NT2/D1 (cell line): ENCODE data around the gene PSMB11.

ENCODE experiments used
- DNase-seq: peaks from one replicate; pipeline ENCODE4 v3.0.0-alpha.2; 2011; ENCODE audit warnings: low read depth, low spot score
- H3K27me3 ChIP-seq: 2 replicates; pipeline ENCODE4 v1.6.0; 2011; ENCODE audit warnings: mild to moderate bottlenecking; ENCODE audit not compliant: insufficient read length, insufficient read depth
- H3K36me3 ChIP-seq: 2 replicates; pipeline ENCODE4 v1.6.1; 2011; ENCODE audit warnings: mild to moderate bottlenecking, low read length, mixed read lengths; ENCODE audit not compliant: insufficient read depth, insufficient read length
- H3K4me1 ChIP-seq: 2 replicates; pipeline ENCODE4 v1.5.1; 2011; ENCODE audit not compliant: insufficient read depth, insufficient read length
- H3K4me3 ChIP-seq: 2 replicates; pipeline ENCODE4 v1.5.1; 2011; ENCODE audit warnings: low read depth; ENCODE audit not compliant: insufficient read length
- H3K9ac ChIP-seq: 2 replicates; pipeline ENCODE4 v1.6.0; 2011; ENCODE audit warnings: low read depth; ENCODE audit not compliant: insufficient read length
- H3K9me3 ChIP-seq: 2 replicates; pipeline ENCODE4 v1.5.1; 2011; ENCODE audit warnings: mild to moderate bottlenecking, low read length; ENCODE audit not compliant: insufficient read depth
- SUZ12 ChIP-seq: IDR thresholded peaks from 2 replicates; pipeline ENCODE4 v1.6.1; 2011; ENCODE audit not compliant: insufficient read length, insufficient read depth; ENCODE audit errors: extremely low read depth
- YY1 ChIP-seq: IDR thresholded peaks from 2 replicates; pipeline ENCODE4 v1.6.1; 2011; ENCODE audit not compliant: insufficient read length, insufficient read depth
- ZNF274 ChIP-seq: IDR thresholded peaks from 2 replicates; pipeline ENCODE4 v1.6.1; 2011; ENCODE audit warnings: mild to moderate bottlenecking, low read depth, low read length

The PSMB11 gene

DNA sequence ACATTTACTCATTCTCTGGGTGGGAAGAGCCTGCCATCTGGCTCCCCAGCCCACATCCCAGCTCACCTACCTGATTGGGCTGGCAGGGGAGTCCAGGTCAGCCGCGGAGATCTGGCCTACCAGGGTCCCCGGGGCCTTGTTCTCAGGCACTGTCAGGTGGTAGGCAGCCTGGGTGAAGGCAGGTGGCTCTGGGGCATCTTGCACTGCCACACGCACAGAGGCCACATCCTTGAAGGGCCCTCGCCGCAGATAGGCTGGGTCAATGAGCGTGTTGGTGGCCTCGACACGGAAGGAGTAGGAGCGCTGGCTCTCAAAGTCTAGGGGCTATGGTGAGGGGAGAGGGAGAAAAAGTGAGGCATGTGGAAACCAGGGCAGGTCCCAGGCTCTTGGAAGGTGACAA is 11.4 kb downstream of the PSMB11 start:
- H3K9ac ChIP-seq, result peak overlapping the region; percentile 10
- TF ChIP-seq YY1 (no peak), SUZ12 (no peak), ZNF274 (no peak)
- DNase-seq, result no peak

DNA sequence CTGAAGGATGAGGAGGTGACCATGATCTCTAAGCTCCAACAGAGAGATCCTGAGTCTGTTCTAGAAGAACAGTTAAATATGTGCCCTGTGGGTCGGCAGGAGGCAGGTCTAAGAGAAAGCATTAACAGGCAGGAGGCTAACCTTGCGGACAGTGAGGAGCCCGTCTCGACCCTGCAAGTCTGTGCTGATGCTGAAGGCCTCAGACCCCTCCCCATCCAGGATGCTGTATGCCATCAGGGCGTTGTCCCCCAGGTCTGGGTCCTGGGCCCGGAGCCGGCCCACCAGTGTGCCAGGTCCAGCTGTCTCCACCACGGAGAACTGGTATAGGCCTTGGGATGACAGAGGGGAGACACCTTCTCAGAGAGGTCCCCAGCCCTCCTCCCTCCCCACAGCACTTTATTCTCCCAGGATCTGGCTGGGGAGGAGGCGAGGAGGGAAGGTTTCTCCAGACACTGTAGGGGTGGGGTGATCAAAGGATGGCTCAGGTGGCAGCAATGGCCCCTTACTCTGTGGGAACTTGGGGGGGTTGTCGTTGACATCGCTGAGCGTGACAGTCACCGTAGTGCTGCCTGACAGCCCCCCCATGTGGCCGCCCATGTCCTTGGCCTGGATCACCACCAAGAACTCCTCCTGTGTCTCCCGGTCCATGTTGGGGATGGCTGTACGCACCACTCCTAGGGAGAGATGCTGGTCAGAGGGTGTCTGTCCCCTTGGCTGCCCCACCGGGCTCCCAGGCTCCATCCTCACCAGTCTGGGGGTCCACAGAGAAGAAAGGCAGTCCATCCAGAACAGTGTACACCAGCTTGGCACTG is 12.2 kb downstream of the PSMB11 start:
- TF ChIP-seq YY1, result no peak
- TF ChIP-seq ZNF274, result no peak
- TF ChIP-seq SUZ12, result no peak
- H3K27me3 ChIP-seq, result no peaks in the 10 kb centered on the region
- H3K4me3 ChIP-seq, result no peak overlapping the region
- peaks cover 74% of the 10 kb centered on the region for H3K36me3 ChIP-seq
- DNase-seq, result no peak
- H3K9me3 ChIP-seq, result no peaks in the 10 kb centered on the region
- peaks cover 5% of the 10 kb centered on the region for H3K4me1 ChIP-seq
- no peak overlapping the region for H3K9ac ChIP-seq

More for the DNA sequence above, 11.4 kb downstream of the PSMB11 start:
- Histone ChIP-seq H3K4me1 (peaks cover 5% of the 10 kb centered on the region), H3K36me3 (peaks cover 73% of the 10 kb centered on the region), H3K9me3 (no peaks in the 10 kb centered on the region), H3K27me3 (no peaks in the 10 kb centered on the region), H3K4me3 (no peak overlapping the region)

DNA sequence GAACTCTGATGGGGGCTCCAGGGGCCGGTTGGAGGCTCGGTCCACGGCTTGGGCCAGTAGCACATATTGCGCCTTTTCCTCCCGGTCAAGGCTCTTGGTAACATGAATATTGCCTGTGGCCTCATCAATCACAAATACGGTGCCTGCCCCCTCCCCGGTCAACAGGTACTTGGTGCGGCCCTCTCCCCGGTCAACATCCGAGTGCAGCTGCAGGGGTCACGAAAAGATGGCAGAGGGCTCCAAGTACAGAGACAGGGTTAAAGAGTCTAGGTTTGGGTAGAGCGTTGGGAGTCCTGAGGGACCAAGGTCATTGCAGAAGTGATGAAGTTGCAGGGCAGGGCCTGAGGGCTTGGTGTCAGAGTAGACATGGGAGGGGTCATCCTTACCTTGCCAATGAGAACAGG is 13.1 kb downstream of the PSMB11 start:
- no peak for DNase-seq
- Histone ChIP-seq H3K4me1 (peaks cover 5% of the 10 kb centered on the region), H3K9ac (no peak overlapping the region), H3K27me3 (no peaks in the 10 kb centered on the region), H3K36me3 (peaks cover 72% of the 10 kb centered on the region), H3K4me3 (no peak overlapping the region), H3K9me3 (no peaks in the 10 kb centered on the region)
- TF ChIP-seq SUZ12 (no peak), ZNF274 (no peak), YY1 (no peak)

DNA sequence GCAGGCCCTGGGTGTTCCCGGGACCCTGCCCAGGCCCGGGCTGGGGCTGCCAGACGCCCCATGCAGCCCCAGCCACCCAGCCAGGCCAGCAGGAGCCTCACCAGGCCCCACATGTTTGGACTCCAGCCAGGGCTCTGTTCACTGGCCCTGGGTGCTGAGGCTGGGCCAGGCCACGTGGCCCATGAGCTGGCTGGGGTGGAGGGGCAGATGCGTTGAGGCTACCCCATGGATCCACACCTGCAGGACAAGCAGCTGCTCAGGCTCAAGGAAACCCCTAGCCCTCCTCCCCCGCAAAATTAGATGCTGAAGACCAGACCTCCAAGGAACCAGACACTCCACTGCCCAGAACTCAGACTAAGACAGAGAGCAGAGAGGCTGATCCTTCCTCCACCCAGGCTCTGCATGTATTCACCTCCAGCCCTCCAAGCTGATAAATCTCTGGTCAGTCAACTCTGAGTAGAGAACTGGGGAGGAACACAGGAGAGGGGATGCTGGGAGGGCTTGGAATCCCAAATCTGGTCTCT is 13.7 kb downstream of the PSMB11 start:
- Histone ChIP-seq H3K9me3 (no peaks in the 10 kb centered on the region), H3K4me1 (peaks cover 5% of the 10 kb centered on the region), H3K36me3 (peaks cover 72% of the 10 kb centered on the region), H3K4me3 (no peak overlapping the region), H3K27me3 (no peaks in the 10 kb centered on the region), H3K9ac (no peak overlapping the region)
- DNase-seq, result no peak
- TF ChIP-seq ZNF274 (no peak), SUZ12 (no peak), YY1 (no peak)

DNA sequence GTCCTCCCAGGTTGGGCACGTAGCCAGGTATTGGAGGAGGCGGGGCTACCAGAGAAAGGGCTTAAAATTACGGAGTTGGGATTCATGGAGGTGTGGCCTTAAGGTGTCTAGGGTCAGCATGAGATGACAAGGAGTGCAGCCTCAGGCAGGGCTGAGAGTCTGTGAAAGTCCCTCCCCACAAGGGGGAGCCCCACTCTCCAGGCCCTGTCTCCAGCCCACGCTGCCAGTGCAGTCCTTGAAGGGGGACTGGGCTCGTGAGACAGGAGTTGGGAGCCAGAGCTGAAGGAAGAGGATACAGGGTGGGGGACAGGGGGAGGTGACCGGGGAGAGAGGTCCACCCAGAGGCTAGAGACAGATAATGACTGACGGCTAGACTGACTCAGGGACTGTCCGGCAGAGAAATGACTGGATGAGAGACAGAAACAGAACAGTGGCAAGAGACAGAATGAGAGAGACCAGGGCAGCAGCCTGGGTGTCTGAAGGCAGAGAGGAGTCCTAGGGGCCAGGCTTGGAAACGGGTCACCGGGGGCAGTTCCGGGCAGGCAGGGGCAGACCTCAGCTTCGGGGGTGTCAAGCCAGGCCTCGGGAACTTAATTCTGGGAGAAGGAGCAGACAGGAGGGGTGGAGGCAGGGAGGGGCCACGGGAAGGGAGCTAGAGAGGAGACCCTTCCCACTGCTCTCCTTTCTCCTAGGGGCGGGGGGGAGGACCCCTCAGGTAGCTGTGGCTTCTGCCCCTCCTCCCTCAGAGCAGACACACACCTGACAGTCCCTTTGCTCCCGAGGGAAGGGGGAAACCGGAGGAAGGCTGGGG is 14.3 kb downstream of the PSMB11 start:
- Histone ChIP-seq H3K4me1 (peaks cover 5% of the 10 kb centered on the region), H3K9ac (peak overlapping the region; percentile 86)
- DNase-seq, result no peak

DNA sequence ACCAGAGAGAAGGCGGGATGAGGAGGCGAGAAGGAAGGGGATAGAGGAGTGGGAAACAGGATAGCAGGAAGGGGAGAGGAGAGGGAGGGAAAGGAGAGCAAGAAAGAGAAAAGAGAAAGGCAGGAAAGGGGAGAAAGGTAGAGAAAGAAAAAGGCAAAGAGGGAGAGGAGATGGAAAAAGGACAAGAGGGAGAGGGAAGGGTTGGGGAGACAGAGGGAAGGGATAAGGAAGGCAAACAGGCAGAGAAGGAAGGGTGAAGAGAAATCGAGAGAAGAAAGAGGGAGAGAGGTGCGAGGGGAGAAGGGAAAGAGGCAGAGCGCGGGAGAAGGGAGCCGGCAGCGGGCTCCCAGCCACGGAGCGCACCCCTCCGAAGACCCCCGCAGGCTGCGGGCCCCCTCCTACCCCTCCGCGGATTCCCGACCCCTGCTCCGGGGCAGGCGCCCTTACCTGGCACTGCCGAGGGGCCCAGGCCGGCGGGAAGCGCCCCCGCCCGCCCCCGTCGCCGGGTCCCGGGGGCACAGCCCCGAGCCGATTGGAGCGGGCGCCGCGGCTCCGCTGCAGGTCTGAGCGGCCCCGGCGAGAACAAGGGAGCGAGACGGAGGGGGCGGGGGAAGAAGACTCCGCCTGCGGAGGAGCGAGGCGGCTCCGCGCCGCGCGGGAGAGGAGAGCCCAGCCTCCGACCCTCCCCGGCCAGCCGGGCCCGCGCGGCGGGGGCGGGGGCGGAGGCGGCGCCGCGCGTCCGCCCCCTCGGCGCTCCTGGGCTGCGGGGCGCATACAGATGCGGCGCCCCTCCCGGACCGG is 15.1 kb downstream of the PSMB11 start, which contains the start of gene CDH24:
CDH24 (minus strand) TSS at position 565 of the 801 bp plus-strand sequence. CDS start 1,787 bp downstream, outside the sequence.
- H3K9me3 ChIP-seq, result no peaks in the 10 kb centered on the region
- peaks cover 73% of the 10 kb centered on the region for H3K36me3 ChIP-seq
- DNase-seq, result no peak
- H3K27me3 ChIP-seq, result no peaks in the 10 kb centered on the region
- H3K4me3 ChIP-seq, result peak within 1 kb of the TSS; percentile 61
- H3K4me1 ChIP-seq, result peaks cover 7% of the 10 kb centered on the region
- TF ChIP-seq ZNF274 (no peak), YY1 (no peak), SUZ12 (no peak)
- H3K9ac ChIP-seq, result peak within 1 kb of the TSS; percentile 86

More for the DNA sequence above, 14.3 kb downstream of the PSMB11 start:
- peak overlapping the region; percentile 61 for H3K4me3 ChIP-seq
- no peaks in the 10 kb centered on the region for H3K9me3 ChIP-seq
- no peak for TF ChIP-seq ZNF274
- TF ChIP-seq YY1, result no peak
- peaks cover 74% of the 10 kb centered on the region for H3K36me3 ChIP-seq
- no peaks in the 10 kb centered on the region for H3K27me3 ChIP-seq
